Heart left ventricle (tissue), 16 donors: ENCODE results near the gene CACNA1C. TPM values are rescaled to one million over a fixed set of nuclear protein-coding genes. Genes with fewer than 3 reads are reported as not detected.

Experiments used
- ATAC-seq, 4 donors: fragments of 200-7000 bp; cut with Tn5 transposase; one replicate each; pipeline ENCODE4 v1.9.1; 2020 to 2022; ENCODE audit warnings: moderate library complexity in 4 of 4, mild to moderate bottlenecking in 3 of 4, moderate number of reproducible peaks in 1 of 4
- DNase-seq, 5 donors: peaks; one replicate each; pipeline ENCODE4 v3.0.0-alpha.2; 2020
- H3K27ac ChIP-seq, 12 donors: fragments of 200-600 bp; sonication (generic) in 4 of 12; one replicate each; pipeline versions ENCODE4 v1.5.0 to v1.8.0; 2016 to 2022; ENCODE audit warnings: mild to moderate bottlenecking in 2 of 12
- H3K27me3 ChIP-seq, 9 donors: fragments of 200-600 bp; sonication (generic) in 2 of 9; one replicate each; pipeline versions ENCODE4 v1.5.1 to v1.8.0; 2016 to 2022; ENCODE audit warnings: mild to moderate bottlenecking in 3 of 9
- H3K36me3 ChIP-seq, 9 donors: fragments of 200-600 bp; sonication (generic) in 2 of 9; one replicate each; pipeline versions ENCODE4 v1.5.0 to v1.8.0; 2018 to 2022; ENCODE audit warnings: mild to moderate bottlenecking in 2 of 9
- H3K4me1 ChIP-seq, 12 donors: fragments of 200-600 bp; sonication (generic) in 4 of 12; one replicate each; pipeline versions ENCODE4 v1.5.0 to v1.8.0; 2016 to 2022; ENCODE audit warnings: mild to moderate bottlenecking in 3 of 12
- H3K4me3 ChIP-seq, 12 donors: fragments of 200-600 bp; sonication (generic) in 4 of 12; one replicate each; pipeline versions ENCODE4 v1.5.0 to v1.8.0; 2017 to 2022; ENCODE audit warnings: mild to moderate bottlenecking in 9 of 12, moderate library complexity in 4 of 12
- H3K9me3 ChIP-seq, 12 donors: fragments of 200-600 bp; sonication (generic) in 4 of 12; one replicate each; pipeline versions ENCODE4 v1.5.0 to v1.8.0; 2016 to 2022; ENCODE audit warnings: mild to moderate bottlenecking in 1 of 12
- CTCF ChIP-seq, 12 donors: fragments of 200-600 bp; sonication (generic) in 4 of 12; IDR thresholded peaks; one replicate each; pipeline versions ENCODE4 v1.5.0 to v1.8.0; 2018 to 2022; ENCODE audit warnings: antibody characterized with exemption in 12 of 12, mild to moderate bottlenecking in 5 of 12
- POLR2A ChIP-seq, 2 donors: fragments of 450-650 bp; IDR thresholded peaks; one replicate each; pipeline ENCODE4 v1.6.1; 2017; ENCODE audit warnings: antibody characterized with exemption in 2 of 2, mild to moderate bottlenecking in 2 of 2, moderate library complexity in 2 of 2
- WGBS, 4 donors: extraction: QIAGEN DNeasy Blood & Tissue Kit in 2 of 4; methylation state at CpG; one replicate each; pipeline versions ENCODE4 v1.1.5 to v1.1.7; 2013 to 2018; 5-methylcytosine and 5-hydroxymethylcytosine counted together
- intact Hi-C, 10 donors: fragments of 100-400 bp; cut with DNase I; formaldehyde crosslinking; loops; one replicate each; pipeline versions ENCODE4 v1.11.1 to v1.14.2; 2022
- polyA plus RNA-seq, 2 donors: library from polyadenylated mRNA; stranded (reverse); fragments of 200-250 nt; gene quantifications; one replicate each; pipeline ENCODE4 v1.2.3, GENCODE V29; 2013
- total RNA-seq, 9 donors: library from RNA; depleted of rRNA in 2 of 9; stranded (reverse); fragments of >200 nt in 2 of 9; fragmentation: NEBNext Ultra II Directional in 3 of 9; extraction: Animal tissue kit (Norgen Biotek cat#: 25700) in 3 of 9; gene quantifications; one replicate each; pipeline versions ENCODE4 v1.1.0 to v1.2.4, GENCODE V29; 2016 to 2023
- donor health status: ischemic (EF 13 %, LVEDD 7.1; RV severe dilation, severe dysfunction).
- donor health status: healthy with polysubstance abuse.
- donor health status: DM: no; HTN: yes; CAD: no.
- donor health status: DM: no; HTN: no; CAD: no.
- donor health status: ischemic (EF 25% LVEDD 6.9; RV normal size, moderate dysfunction).
- donor health status: ischemic (EF 25% LVEDD 5.7; RV mildly dilated, moderate dysfunction).
- donor health status: healthy.
- donor health status: DM: yes; HTN: yes; CAD: no.
- donor health status: ischemic (EF 35%, LVEDD 5.7; RV mildly dilated, moderate dysfunction).
- donor health status: nonischemic (EF 11% LVEDD 7.7; RV severe dilation, severe dysfunction).
- donor health status: DM: yes; HTN: yes; CAD: no.
- donor health status: PGD.
- donor health status: ischemic (EF 29% LVEDD 5.4; RV normal size, mild dysfunction).
- donor health status: nonischemic (EF 23%, LVEDD 6.1; RV moderate dilation, normal function).

CACNA1C gene
- total and polyA plus RNA-seq, 11 donors, result 41.9 to 196 (median 164) TPM

- no peak for TF ChIP-seq CTCF (IDR thresholded peaks at IDR 0.05)
- TF ChIP-seq POLR2A (IDR thresholded peaks at IDR 0.05), result no peak
- peaks cover 0 to 4% (median 0%) of the 10 kb centered on the region in 9 donors for H3K36me3 ChIP-seq
- WGBS, 4 donors, result 67 to 76% (median 71%) methylated on average over 7 of the region's 7 CpGs
- peaks cover 0 to 85% (median 48%) of the 10 kb centered on the region in 12 donors for H3K4me1 ChIP-seq
- intact Hi-C loops, result loop anchor here in 1 of 10 donors (5.0 kb wide), 2 partner anchors 68 to 92 kb away; no protein-coding TSS in a partner anchor
- ATAC-seq (no peak), DNase-seq (no peak)
- no peak overlapping the region for H3K4me3 ChIP-seq
- H3K27me3 ChIP-seq, result no peaks in the 10 kb centered on the region
- peak overlapping the region in 3 of 12 donors; percentile 2 to 61 (median 12) for H3K27ac ChIP-seq
- H3K9me3 ChIP-seq, result no peaks in the 10 kb centered on the region
Observed at GRCh38 chr12:2145433-2145998, 92.7 kb downstream of the CACNA1C start.

GRCh38 chr12:2147335-2147734, 94.5 kb downstream of the CACNA1C start:
- intact Hi-C loops, result loop anchor here in 1 of 10 donors (5.0 kb wide), 2 partner anchors 70 to 90 kb away; no protein-coding TSS in a partner anchor
- DNase-seq, result no peak
- ATAC-seq, result no peak
- Histone ChIP-seq H3K27ac (peak overlapping the region in 2 of 12 donors; percentile 4 to 61), H3K36me3 (peaks cover 0 to 4% (median 0%) of the 10 kb centered on the region in 9 donors), H3K4me1 (peaks cover 4 to 85% (median 46%) of the 10 kb centered on the region in 12 donors), H3K27me3 (no peaks in the 10 kb centered on the region), H3K4me3 (no peak overlapping the region), H3K9me3 (no peaks in the 10 kb centered on the region)
- TF ChIP-seq CTCF (IDR thresholded peaks at IDR 0.05) (no peak), POLR2A (IDR thresholded peaks at IDR 0.05) (no peak)
- 88 to 100% (median 97%) methylated on average over 1 of the region's 1 CpG for WGBS, 4 donors

DNA sequence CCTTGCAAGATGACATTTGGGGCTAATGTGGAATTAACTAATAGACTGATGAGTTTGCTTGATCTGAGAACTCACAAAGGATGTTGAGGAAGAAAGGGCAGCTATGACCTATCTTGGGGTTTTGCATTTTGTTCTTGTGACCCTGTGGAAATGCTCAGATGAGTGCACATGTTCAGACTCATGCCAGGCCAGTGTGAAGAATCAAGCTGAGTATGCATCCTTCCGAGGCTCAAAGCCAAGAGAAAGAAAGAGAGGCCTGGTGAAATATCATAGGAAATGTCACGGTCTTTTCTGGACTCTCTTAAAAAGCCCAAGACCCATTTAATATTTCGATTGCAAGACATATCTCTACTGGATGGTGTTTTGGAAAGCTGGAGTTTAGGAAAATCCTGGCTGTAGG, 96.3 kb downstream of the CACNA1C start:
- Histone ChIP-seq H3K36me3 (peaks cover 0 to 3% (median 0%) of the 10 kb centered on the region in 9 donors), H3K27me3 (no peaks in the 10 kb centered on the region), H3K9me3 (no peaks in the 10 kb centered on the region), H3K4me3 (no peak overlapping the region), H3K27ac (peak overlapping the region in 8 of 12 donors; percentile 25 to 76 (median 60)), H3K4me1 (peaks cover 4 to 92% (median 58%) of the 10 kb centered on the region in 12 donors)
- 44 to 57% (median 50%) methylated on average over 3 of the region's 3 CpGs for WGBS, 4 donors
- no peak for TF ChIP-seq POLR2A (IDR thresholded peaks at IDR 0.05)
- no peak for TF ChIP-seq CTCF (IDR thresholded peaks at IDR 0.05)
- ATAC-seq (no peak), DNase-seq (no peak)
- intact Hi-C loops, result loop anchor here in 1 of 10 donors (5.0 kb wide), 2 partner anchors 72 to 88 kb away; no protein-coding TSS in a partner anchor

GRCh38 chr12:2150833-2151232, 98.0 kb downstream of the CACNA1C start:
- H3K27me3 ChIP-seq, result no peaks in the 10 kb centered on the region
- peak in 1 of 4 donors; percentile 7 for ATAC-seq
- H3K36me3 ChIP-seq, result no peaks in the 10 kb centered on the region
- TF ChIP-seq POLR2A (IDR thresholded peaks at IDR 0.05), result no peak
- no peak for TF ChIP-seq CTCF (IDR thresholded peaks at IDR 0.05)
- intact Hi-C loops, result loop anchor here in 1 of 10 donors (5.0 kb wide), 1 partner anchor 74 kb away; no protein-coding TSS in a partner anchor
- WGBS, 4 donors, result 57 to 69% (median 61%) methylated on average over 3 of the region's 3 CpGs
- peaks cover 4 to 97% (median 66%) of the 10 kb centered on the region in 12 donors for H3K4me1 ChIP-seq
- H3K27ac ChIP-seq, result peak overlapping the region in 7 of 12 donors; percentile 25 to 76 (median 73)
- no peak for DNase-seq
- no peaks in the 10 kb centered on the region for H3K9me3 ChIP-seq
- H3K4me3 ChIP-seq, result no peak overlapping the region
